Stimulated activated CD8-positive, alpha-beta memory T cell treated with anti-CD3 and anti-CD28 coated beads, Interleukin-7, amount 100 ng/mL, for 48 hours (primary cell): ENCODE results near the gene GPRIN2.
"Not testable (repeated sequence)": the region's sequence is repeated elsewhere in the genome, so short reads cannot be mapped to it uniquely, and the experiment has no call there.

ENCODE experiments used
- DNase-seq, 2 donors: peaks; one replicate each; pipeline ENCODE4 v3.0.0-alpha.2; 2020; ENCODE audit warnings: low read depth in 1 of 2; ENCODE audit errors: extremely low read depth in 1 of 2

GPRIN2 gene

DNA sequence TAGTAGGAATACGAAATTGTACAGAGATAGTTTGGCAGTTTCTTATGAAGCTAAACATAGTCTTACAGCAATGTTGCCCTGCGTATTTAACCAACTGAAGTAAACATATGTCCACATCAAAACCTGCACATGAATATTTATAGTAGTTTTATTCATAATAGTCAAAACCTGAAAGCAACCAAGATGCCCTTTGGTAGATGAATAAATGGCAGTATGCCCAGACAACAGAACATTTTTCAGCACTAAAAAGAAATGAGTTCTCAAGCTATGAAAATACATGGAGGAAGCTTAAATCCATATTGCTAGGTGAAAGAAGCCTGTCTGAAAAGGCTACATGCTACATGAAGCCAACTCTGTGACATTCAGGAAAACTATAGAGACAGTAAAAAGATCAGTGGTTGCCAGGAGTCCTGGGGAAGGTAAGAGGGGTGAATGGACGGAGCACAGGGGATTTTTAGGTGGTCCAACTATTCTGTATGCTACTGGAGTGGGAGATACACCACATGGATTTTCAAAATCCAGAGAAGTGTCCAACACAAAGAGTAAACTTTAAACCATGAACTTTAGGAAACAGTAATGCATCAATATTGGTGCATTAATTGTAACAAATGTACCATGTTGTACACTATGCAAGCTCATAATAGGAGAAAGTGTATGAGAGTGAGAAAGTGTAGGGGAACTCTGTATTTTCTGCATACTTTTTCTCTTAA, 17.6 kb downstream of the GPRIN2 start:
- no peak for DNase-seq

DNA sequence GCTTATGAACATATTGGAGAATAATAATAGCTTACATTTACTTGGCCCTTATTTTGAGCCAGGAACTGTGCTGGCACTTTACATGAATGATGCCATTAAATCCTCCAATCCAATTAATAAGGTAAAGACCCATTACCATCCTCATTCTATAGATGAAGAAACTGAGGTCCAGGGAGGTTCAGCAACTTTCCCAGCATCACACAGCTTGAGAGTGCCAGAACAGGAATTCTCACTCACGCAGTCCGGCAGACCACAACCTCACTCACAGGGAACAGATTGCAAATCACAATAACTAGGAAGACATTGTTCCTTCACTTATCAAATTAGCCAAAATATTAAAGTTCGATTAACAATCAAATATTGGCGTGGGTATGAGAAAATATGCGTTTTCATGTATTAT, 18.3 kb downstream of the GPRIN2 start:
- DNase-seq = no peak

DNA sequence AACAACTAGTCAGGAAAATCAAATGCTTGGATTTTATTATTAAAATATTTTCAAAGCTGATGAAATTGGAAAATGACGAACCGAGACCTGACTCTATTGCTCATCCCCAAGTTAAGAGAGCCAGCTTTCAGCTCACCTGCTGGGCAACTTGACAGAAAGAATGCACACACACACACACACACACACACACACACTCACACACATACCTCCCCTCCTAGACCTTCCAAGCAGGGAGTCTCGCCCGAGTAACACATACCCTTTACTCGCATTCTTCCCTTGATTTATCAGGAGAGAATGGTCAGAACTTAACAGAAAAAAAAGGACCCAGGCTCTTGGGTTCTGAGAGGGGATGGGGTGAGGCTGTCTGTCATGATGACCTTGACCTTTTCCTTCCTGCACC, 19.1 kb downstream of the GPRIN2 start:
- DNase-seq = no peak

DNA sequence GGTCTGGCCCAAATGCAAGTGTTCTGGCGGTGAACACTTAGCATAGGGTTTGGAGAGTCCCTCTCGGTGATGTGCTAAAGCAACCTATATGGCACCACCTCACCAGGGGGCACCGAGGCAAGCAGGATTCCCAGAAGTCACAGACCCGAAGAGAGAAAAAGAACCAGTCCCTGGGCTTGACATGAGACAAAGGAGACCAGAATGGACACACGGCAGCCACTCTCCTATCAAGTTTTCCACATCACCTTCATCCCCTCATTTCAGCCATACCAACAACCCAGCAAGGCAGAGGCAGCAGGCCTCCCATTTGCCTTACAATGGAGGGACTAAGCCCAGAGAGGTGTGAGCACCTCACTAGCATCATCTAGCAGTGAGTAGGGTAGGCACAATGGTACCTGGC, 19.7 kb downstream of the GPRIN2 start:
- DNase-seq = no peak

DNA sequence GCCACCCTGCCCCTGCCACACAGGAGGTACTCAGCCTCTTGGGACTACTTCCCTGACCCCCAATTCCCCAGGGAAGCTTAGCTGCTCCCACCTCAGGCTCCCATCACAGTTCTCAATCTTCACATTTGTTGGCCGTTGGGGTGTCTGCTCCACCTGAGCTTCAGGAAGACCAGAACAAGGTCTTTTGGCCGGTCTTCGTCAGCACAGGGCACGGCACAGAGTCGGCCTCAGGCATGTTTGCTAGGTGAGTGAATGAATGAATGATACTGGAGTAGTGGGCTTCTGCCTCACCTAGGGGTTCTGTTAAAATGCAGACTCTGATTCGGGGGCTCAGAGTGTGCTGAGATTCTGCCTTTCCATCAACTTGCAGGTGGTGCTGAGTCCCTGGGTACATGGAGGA, 20.3 kb downstream of the GPRIN2 start:
- no peak for DNase-seq

DNA sequence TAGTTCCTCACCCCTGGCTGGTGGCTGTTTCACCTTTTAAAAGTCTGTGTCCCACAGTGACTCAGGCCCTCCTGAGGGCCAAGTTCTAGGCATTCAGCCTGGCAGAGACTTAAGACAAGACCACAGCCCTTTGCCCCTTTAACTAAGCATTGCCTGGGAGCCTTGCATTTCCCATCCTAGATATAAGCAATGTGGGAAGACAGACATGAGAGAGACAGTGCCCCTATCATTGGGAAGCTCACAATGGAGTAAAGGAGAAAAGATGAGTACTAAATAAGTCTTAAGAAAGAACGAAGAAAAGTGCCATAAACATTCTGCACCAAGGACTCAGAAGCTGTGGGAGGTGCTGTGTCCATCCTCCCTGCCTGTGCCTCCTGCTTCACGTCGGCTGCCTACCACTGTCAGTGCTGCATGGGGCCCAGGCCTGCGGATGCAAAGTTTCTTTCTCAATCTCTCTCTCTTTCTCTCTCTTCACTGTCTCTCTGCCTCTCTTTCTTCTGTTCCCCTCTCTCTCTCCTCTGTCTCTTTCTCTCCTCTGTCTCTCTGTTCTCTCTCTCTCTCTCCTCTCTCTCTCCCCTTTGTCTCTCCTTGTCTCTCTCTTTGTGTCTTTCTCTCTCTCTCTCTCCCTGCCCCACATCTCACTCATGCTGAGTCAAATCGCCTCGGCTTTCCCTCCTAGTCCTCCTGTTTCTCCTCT, 21.5 kb downstream of the GPRIN2 start:
- DNase-seq = no peak

DNA sequence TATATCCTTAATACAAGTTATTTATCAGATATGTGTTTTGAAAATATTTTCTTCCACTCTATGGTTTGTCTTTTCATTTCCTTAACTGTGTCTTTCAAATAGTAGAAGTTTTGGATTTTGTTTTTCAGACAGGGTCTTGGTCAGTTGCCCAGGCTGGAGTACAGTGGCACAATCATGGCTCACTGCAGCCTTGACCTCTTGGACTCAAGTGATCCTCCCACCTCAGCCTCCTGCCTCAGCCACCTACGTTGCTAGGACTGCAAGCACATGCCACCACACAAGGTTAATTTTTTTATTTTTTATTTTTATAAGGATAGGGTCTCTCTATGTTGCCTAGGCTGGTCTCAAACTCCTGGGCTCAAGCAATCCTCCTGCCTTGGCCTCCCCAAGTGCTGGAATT, 24.2 kb downstream of the GPRIN2 start:
- DNase-seq = not testable (repeated sequence)

GRCh38 chr10:46530249-46531186, 25.9 kb downstream of the GPRIN2 start:
- no peak for DNase-seq

DNA sequence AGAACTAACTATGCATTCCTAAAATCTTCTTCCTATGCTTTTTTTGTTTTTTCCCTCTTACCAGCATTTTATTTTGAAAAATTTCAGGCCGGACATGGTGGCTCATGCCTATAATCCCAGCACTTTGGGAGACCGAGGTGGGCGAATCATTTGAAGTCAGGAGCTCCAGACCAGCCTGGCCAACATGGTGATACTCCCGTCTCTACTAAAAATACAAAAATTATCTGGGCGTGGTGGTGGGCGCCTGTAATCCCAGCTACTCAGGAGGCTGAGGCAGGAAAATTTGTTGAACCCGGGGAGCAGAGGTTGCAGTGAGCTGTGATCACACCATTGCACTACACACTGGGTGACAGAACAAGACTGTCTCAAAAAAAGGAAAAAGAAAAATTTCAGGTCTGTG, 26.7 kb downstream of the GPRIN2 start:
- not testable (repeated sequence) for DNase-seq

DNA sequence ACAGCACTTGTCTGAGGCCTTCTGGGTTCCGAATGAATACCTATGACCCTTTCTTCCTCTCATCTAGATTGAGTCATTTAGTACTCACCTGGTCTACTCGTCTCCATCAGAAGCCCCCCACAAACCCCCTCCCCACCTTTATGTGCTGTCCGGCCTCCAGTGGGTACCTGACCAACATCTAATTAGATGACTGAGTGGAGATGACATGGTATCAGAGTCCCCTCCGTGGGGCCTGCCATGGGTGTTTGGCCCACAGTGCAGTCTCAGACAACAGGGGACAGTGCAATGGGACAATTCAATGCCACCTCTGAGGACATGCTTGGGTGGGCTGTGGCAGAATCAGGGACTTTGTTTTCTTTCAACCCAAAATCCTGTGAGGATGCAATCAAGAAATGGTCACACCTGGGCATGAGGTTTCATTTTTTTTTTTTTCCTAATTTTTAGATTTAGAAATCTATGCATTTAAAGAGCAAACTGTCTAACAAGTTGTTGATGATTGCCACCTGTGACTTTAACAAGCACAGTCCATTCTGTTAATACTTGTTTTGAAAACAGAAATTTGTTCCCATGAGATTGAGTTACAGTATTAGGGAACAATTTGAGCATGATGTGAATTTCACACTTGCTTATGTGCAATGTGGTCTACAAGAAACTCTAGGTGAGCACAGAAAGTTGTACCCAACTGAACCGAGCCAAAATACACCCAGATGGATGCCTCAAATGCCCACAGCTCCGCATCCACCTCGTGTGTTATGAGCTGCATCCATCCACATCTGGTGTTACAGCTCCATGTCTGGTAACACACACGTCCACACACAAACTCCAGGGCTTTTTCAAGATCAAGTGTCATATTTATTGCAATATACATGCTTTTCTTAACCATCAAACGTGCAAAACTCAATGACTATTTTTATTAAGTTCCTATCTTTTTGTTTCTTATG, 27.5 kb downstream of the GPRIN2 start:
- no peak for DNase-seq

DNA sequence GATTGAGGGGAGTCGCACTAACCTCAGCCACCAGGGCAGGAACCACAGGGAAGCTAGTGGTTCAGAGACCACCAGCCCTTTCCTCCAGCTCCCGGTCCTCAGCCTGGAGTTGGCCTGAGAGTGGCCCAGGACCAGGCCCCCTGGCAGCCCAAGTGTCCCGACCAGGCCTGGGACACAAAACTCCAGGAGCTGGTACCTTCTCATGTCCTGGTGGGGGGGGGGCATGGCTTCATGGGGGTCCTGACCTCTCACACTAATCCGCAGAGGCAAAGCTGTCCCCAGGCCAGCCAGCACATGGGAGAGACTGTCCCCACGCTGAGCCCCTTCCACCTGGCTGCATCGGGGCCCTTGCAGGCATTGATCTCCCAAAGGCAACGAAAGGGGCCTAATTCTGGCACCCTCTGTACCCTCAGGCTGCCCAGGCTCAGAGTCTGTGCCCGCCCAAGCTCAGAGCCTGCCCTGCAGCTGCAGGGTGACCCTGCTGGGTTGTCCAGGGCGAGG, 28.2 kb downstream of the GPRIN2 start:
- no peak for DNase-seq

GRCh38 chr10:46527241-46527811, 29.1 kb downstream of the GPRIN2 start:
- no peak for DNase-seq

DNA sequence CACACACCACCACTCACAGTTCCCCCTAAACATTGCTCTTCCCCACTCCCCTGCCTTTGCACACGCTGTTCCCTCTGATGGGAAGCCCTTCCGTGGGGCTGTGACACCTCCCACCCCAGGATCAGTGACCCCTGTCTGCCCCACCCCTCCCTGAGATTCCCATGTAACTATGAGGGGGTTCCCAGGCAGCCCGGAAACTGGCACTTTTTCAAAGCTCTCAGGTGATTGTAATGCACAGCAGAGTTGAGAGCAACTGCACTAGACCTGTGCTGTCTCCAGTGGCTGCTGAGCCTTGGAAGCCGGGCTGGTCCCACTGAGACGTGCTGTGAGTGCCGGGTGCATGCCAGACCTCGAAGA, 29.8 kb downstream of the GPRIN2 start:
- DNase-seq = no peak

- DNase-seq = no peak
Measured at GRCh38 chr10:46525824-46526681, 30.4 kb downstream of the GPRIN2 start.

GRCh38 chr10:46525177-46525823, 31.2 kb downstream of the GPRIN2 start:
- DNase-seq = no peak

DNA sequence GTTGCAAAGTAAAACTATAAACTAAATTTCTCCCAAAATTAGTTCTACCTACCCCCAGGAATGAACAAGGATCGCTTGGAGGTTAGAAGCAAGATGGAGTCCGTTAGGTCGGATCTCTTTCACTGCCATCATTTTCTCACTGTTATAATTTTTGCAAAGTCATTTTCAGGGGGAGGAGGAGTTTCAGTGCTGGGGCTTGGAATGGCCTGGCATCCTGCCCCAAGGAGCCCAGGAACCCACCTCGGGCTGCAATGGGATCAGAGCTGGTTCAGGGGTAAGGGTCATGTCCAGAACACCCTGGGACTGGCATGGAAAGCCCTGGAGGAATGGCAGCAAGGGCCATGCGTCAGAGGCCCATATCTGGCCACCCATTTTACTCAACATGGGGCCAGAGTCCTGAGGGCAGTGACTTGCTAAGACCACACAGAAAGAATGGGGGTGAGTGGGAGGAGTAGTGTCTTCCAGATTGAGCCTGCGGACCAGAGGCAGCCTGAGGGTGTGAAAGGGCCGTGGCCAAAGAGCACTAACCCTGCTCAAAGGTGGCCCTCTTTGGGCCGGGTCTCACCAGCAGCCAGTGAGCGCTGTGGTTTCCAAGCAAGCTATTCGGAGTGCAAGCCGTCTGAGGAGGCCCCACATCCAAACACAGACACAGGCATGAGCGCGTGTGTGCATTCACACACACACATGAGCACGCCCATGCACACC, 31.8 kb downstream of the GPRIN2 start:
- no peak for DNase-seq

DNA sequence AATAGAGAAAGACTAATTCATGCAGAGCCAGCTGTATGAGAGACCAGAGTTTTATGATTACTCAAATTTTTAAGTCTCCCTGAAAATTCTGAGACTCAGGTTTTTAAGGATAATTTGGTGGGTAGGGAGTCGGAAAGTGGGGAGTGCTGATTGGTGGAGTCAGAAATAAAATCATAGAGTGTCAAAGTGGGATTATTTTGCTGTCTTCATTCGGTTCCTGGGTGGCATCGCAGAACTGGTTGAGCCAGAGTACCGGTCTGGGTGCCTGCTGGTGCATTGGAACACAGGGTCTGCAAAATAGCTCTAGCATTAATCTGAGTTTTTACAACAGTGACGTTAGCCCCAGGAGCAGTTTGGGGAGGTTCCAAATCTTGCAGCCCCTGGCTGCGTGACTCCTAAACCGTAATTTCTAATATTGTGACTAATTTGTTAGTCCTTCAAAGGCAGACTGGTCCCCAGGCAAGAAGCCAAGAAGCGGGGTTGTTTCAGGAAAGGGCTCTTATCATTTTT, 32.4 kb downstream of the GPRIN2 start:
- no peak for DNase-seq
